DOHH2 (cell line): ENCODE results near the gene CDKN1C.

Experiments used
- H3F3A ChIP-seq: fragments of 200-600 bp; sonication (generic), shearing (Covaris generic); 2 replicates; pipeline ENCODE4 v1.6.0; 2016; ENCODE audit warnings: antibody characterized with exemption, mild to moderate bottlenecking; ENCODE audit not compliant: control insufficient read depth, insufficient read depth
- H3K27ac ChIP-seq: fragments of 200-600 bp; sonication (generic); 2 replicates; pipeline ENCODE4 v1.5.1; 2014; ENCODE audit warnings: low read depth, mild to moderate bottlenecking, low read length, moderate library complexity
- H3K27me3 ChIP-seq: fragments of 200-600 bp; sonication (generic); 2 replicates; pipeline ENCODE4 v1.6.1; 2014; ENCODE audit warnings: mild to moderate bottlenecking, low read length, mixed read lengths; ENCODE audit not compliant: control insufficient read depth
- H3K36me3 ChIP-seq: fragments of 200-600 bp; sonication (generic); 2 replicates; pipeline ENCODE4 v1.6.1; 2014; ENCODE audit warnings: mild to moderate bottlenecking, low read length, moderate library complexity, mixed read lengths; ENCODE audit not compliant: control insufficient read depth
- H3K4me1 ChIP-seq: fragments of 200-600 bp; sonication (generic); 2 replicates; pipeline ENCODE4 v1.6.1; 2014; ENCODE audit warnings: mild to moderate bottlenecking, low read length, mixed read lengths; ENCODE audit not compliant: control insufficient read depth
- H3K4me2 ChIP-seq: fragments of 200-600 bp; sonication (generic); 2 replicates; pipeline ENCODE4 v1.6.0; 2014; ENCODE audit warnings: mild to moderate bottlenecking, low read length, moderate library complexity
- H3K4me3 ChIP-seq: fragments of 200-600 bp; sonication (generic); 2 replicates; pipeline ENCODE4 v1.5.1; 2014; ENCODE audit warnings: mild to moderate bottlenecking, low read length, mixed read lengths
- H3K79me2 ChIP-seq: fragments of 200-600 bp; sonication (generic); 2 replicates; pipeline ENCODE4 v1.6.1; 2014; ENCODE audit warnings: mild to moderate bottlenecking, low read length, mixed read lengths; ENCODE audit not compliant: control insufficient read depth
- H3K9me2 ChIP-seq: fragments of 200-600 bp; sonication (generic); replicated peaks from 2 replicates; pipeline ENCODE4 v1.6.1; 2014; ENCODE audit warnings: mild to moderate bottlenecking, low read length, mixed read lengths; ENCODE audit not compliant: control insufficient read depth
- H3K9me3 ChIP-seq: fragments of 200-600 bp; sonication (generic); 2 replicates; pipeline ENCODE4 v1.6.1; 2014; ENCODE audit warnings: antibody characterized with exemption, low read length, mixed read lengths; ENCODE audit not compliant: control insufficient read depth, insufficient read depth
- H4K20me1 ChIP-seq: fragments of 200-600 bp; sonication (generic); 2 replicates; pipeline ENCODE4 v1.6.0; 2014; ENCODE audit warnings: low read depth, mild to moderate bottlenecking, antibody characterized with exemption, low read length, moderate library complexity; ENCODE audit not compliant: control insufficient read depth, insufficient read depth
- CTCF ChIP-seq: fragments of 200-600 bp; sonication (generic); IDR thresholded peaks from one replicate; pipeline ENCODE4 v1.5.1; 2014; ENCODE audit warnings: antibody characterized with exemption, mild to moderate bottlenecking, low read depth, low read length; ENCODE audit not compliant: poor library complexity, severe bottlenecking
- EZH2phosphoT487 ChIP-seq: fragments of 200-600 bp; sonication (generic); IDR thresholded peaks from 2 replicates; pipeline ENCODE4 v1.6.1; 2017; ENCODE audit warnings: borderline replicate concordance, mild to moderate bottlenecking, antibody characterized with exemption, low read length, moderate library complexity, mixed read lengths

Gene CDKN1C

GRCh38 chr11:2924381-2924780 is 38.8 kb upstream of the CDKN1C start:
- Histone ChIP-seq H3K9me3 (no peaks in the 10 kb centered on the region), H3F3A (no peaks in the 10 kb centered on the region), H4K20me1 (no peaks in the 10 kb centered on the region), H3K9me2 (no peaks in the 10 kb centered on the region), H3K27me3 (peaks cover 9% of the 10 kb centered on the region), H3K27ac (no peak overlapping the region), H3K4me3 (no peak overlapping the region), H3K4me2 (no peak overlapping the region), H3K4me1 (no peaks in the 10 kb centered on the region), H3K79me2 (no peaks in the 10 kb centered on the region), H3K36me3 (no peaks in the 10 kb centered on the region)
- TF ChIP-seq CTCF (no peak), EZH2phosphoT487 (no peak)

GRCh38 chr11:2923446-2924375 is 38.1 kb upstream of the CDKN1C start:
- no peak overlapping the region for H3K27ac ChIP-seq
- H3F3A ChIP-seq: no peaks in the 10 kb centered on the region
- H3K4me2 ChIP-seq: no peak overlapping the region
- peaks cover 7% of the 10 kb centered on the region for H3K27me3 ChIP-seq
- no peak overlapping the region for H3K4me3 ChIP-seq
- no peaks in the 10 kb centered on the region for H3K9me3 ChIP-seq
- H3K36me3 ChIP-seq: no peaks in the 10 kb centered on the region
- H3K9me2 ChIP-seq: no peaks in the 10 kb centered on the region
- TF ChIP-seq EZH2phosphoT487 (no peak), CTCF (no peak)
- no peaks in the 10 kb centered on the region for H4K20me1 ChIP-seq
- no peaks in the 10 kb centered on the region for H3K79me2 ChIP-seq
- no peaks in the 10 kb centered on the region for H3K4me1 ChIP-seq

- Histone ChIP-seq H3K27ac (no peak overlapping the region), H3K27me3 (no peaks in the 10 kb centered on the region), H3K79me2 (no peaks in the 10 kb centered on the region), H3F3A (no peaks in the 10 kb centered on the region), H3K9me2 (no peaks in the 10 kb centered on the region), H3K4me2 (no peak overlapping the region), H3K36me3 (no peaks in the 10 kb centered on the region), H4K20me1 (no peaks in the 10 kb centered on the region), H3K4me3 (no peak overlapping the region), H3K9me3 (no peaks in the 10 kb centered on the region), H3K4me1 (no peaks in the 10 kb centered on the region)
- no peak for TF ChIP-seq EZH2phosphoT487
- TF ChIP-seq CTCF: no peak
Observed at GRCh38 chr11:2922655-2923054, 37.1 kb upstream of the CDKN1C start.
